GM19452 (cell line): ENCODE results near the gene FAM98B.

Source experiments
- ATAC-seq: cut with Tn5 transposase; IDR thresholded peaks from one replicate; pipeline ENCODE4 v1.9.1; 2021; ENCODE audit not compliant: unreplicated experiment

FAM98B gene

DNA sequence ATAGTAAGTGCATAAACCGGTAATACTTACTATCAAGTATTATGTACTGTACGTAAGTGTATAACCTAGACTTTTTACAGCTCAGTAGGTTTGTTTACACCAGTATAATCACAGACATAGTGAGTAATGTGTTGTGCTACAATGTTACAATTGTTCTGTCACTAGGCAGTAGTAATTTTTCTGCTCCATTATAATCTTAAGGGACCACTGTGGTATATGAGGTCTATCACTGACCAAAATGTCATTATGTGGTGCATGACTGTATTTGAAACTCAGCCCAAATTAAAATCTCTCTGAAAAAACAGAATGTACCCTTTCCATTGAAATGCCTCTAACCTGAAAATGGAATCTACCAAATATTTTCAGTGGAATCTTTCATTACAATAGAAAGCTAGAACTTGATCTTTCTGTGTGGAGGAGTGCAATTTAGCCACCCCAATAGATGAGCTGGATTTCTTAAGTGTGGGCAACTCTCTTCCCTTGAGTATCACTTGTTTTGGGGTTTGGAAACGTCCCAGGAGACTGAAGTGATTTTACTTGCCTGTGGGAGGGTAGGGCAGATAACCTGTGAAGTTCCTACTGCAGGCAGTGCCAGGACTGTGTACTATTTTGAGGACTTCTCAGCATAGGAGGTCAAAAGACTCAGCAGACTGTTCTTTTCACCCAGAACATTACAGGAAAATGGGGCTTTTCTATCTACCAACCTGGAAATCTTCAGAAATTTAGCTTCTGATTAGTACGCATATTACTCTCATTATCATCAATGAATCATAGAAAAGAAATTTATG is 50.9 kb downstream of the FAM98B start:
- no peak for ATAC-seq

- no peak for ATAC-seq
These were observed 53.1 kb downstream of the FAM98B start for GRCh38 chr15:38506997-38507396.

GRCh38 chr15:38507570-38507969 is 53.6 kb downstream of the FAM98B start:
- no peak for ATAC-seq

- ATAC-seq, result no peak
These were observed 54.7 kb downstream of the FAM98B start for GRCh38 chr15:38508647-38509046.

GRCh38 chr15:38509152-38509551 is 55.2 kb downstream of the FAM98B start:
- no peak for ATAC-seq

- ATAC-seq, result no peak
These were observed 59.0 kb downstream of the FAM98B start for GRCh38 chr15:38512901-38513300.

DNA sequence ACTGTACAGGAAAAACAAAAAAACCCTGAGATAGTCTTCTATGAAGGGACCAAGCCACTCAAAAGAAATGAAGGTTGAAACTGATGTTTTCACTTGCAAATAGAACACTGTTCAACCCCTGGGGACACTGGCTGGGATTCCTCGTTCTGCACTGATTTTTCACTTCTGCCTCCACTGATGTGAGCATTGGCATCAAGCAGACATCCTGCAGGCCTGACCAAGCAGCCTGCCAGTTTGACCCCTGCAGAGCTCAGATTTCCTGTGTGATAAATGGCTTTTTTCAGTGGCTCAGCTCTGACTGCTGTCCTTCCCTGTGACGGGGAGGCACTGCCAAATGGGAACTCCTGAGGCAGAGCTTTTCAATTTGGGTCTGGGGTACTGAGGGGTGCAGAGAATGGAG is 60.7 kb downstream of the FAM98B start:
- peak; percentile 81 for ATAC-seq

DNA sequence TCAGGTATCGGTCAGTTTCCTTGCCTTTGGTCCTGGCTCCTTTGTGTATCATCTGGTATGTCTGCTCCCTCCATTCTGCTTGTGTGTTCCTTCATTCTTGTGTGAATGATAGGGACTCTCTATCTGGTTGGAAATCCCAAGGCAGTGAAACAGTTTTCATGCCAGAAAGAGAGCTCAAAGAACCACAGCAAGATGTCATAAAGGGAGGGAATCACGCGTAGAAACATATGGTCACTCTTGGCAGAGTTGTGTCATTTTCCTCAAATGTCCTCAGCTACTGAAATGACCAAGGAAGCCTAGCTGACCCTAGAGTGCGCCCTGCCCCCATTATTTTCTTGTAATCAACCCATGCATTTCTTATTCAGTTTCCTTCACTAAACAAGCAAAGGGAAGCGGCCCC is 62.7 kb downstream of the FAM98B start:
- no peak for ATAC-seq

GRCh38 chr15:38517312-38517975 is 63.5 kb downstream of the FAM98B start:
- ATAC-seq, result no peak

DNA sequence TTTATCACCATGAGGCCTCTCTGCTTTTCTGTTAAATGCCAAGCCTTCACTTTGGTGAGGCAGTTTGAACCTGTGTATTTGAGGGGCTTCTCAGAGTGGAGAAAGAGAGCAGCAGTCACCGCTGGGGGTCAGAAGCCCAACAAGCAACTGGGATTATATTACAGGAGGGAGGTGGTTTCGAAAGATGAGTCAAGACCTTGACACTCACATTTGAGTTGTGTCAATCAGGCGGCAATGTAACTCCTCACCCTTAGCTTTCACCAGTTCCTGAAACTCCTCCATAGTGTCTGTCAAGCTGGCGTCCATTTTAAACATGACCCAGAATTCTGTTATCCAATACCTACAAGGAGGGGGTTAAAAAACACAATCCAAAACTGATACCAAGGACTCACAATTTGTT is 64.2 kb downstream of the FAM98B start:
- no peak for ATAC-seq

DNA sequence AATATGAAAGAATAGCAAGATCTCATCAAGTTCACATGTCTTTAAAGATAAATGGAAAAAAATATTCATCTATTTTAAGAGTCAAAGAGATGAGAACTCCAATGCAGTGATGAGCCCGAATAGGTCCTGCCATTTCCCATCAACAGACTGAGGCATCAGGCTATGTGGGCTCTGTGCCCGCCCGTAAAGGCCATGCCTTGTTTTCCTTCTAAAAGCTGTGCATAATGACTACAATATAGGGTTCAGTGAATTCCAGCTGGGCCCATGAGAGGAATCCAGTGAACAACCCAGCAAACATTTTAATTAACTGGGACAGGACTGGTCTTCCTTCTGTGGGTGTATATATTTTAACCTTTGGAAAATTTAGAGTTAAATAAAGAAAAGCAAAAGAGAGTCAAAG is 66.1 kb downstream of the FAM98B start:
- no peak for ATAC-seq

GRCh38 chr15:38521316-38521715 is 67.4 kb downstream of the FAM98B start:
- ATAC-seq, result no peak

DNA sequence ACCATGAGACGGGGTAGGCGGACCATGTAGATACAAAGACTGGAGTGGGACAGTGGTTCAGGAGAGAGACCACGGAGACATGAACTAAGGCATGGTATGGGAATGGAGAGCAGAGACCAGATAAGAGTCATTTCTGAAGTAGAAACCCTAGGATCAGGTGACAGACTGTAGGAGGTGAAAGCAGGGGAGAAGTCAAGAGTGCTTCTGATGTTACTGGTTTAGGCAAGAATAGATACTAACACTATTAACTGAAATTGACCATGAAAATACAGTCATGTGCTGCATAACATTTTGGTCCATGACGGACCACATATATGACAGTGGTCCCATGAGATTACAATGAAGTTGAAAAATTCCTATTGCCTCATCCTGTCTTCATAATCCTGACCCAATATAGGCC is 69.0 kb downstream of the FAM98B start:
- no peak for ATAC-seq

DNA sequence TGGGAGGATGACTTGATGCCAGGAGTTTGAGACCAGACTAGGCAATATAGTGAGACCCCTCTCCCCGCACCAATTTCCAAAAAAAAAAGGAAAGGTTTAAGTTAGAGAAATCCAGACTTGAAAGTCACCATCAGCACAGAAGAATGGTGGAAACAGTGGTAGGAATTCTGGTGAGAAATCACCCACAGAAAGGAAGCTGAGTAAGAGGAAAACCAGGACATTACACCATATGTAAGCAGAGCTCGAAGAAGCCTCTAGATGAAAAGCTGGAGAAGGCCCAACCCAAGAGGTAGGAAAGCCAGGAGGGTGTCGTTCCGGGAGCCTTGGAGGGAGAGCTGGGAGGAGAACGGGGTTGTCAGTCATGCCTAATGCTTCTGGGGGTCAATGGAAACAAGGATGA is 70.2 kb downstream of the FAM98B start:
- no peak for ATAC-seq

DNA sequence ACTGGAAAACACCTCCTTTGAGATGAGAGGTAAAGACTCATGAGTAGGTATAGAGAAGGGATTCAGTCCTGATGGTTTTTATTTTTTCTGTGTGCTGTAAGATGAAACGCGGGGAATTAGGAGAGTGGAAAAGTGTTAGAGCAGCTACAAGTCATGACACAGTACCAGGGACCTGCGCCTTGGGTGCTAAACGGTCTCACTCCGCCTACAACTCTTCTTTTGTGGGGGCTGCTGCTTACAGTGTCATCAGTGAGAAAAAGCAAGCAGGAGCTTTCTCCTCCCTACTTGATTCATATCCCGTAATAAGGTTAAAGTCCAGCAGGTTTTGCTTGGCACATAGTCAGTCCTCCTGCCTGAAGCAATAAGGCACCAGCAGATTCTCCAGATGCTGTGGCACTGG is 71.6 kb downstream of the FAM98B start:
- no peak for ATAC-seq

DNA sequence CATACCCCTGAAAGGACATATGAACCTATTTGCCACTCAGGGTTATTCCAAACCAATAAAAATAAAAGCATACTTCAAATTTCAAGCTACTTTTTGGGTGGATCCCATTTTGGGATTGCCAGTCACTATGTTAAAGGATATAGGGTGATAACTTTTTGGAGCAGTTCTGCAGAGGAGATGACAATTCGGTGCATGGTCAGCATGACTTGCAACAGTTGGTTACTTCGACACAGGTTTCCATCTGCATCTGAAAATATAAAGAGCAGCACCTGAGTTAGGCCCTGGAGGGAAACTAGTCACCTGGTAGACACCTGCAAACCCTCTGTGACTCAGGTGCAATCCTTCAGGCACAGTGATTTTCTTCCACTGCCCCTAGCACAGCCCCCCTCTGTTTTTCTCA is 72.2 kb downstream of the FAM98B start:
- no peak for ATAC-seq

DNA sequence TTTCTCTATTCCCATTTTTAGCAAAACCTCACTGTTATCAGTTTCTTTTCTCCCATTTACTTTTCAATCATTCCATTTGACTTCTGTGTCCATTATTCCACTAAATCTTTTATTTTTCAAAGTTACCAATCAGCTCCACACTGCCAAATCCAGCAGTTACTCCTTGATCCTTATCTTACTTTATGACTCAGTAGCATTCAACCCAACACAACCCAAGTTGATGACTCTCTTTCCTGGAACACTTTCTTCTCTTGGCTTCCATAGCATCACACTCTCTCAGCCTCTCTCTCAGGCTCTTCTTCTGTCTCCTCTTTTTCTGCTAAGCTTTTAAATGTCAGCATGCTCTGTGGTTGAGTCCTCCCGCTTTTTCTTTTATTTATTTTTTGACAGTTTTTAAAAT is 74.4 kb downstream of the FAM98B start:
- ATAC-seq, result no peak

DNA sequence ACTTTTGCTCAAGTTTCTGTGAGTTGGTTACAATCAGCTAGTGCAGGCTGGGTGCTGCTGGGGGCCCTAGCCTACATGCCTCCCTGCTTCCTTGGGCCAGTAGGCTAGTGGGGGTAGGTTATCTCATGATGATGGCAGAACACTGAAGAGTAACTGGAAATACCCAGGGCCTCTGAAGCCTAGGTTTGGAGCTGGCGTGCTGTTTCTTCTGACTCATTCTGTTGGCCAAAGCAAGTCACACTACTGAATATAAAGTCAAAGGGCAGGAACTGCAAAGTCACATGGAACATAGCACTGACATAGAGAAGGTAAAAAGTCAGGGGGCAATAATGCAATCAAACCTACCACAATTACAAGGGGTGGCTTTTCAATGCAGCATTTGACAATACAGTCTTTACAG is 76.2 kb downstream of the FAM98B start:
- no peak for ATAC-seq

GRCh38 chr15:38531509-38531908 is 77.6 kb downstream of the FAM98B start:
- ATAC-seq, result no peak

DNA sequence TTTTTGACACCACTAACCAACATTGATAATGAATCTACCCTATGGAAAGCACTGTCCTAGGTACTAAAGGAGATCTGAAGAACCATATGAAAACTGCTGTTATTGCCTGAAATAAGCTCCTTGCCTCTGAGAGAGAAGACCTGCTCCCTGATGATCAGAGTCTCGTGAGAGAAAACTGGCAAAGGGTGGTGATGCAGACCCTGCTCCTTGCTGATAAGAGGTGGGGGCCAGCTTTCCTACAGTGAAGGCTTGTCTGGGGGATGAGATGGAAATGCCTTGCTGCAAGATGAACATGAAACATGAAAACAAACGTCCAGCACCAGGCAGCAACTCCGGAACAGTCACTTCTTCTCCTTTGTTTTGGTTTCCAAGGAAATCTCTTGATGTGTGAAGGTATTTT is 78.8 kb downstream of the FAM98B start:
- no peak for ATAC-seq

GRCh38 chr15:38533416-38533915 is 79.5 kb downstream of the FAM98B start:
- no peak for ATAC-seq

DNA sequence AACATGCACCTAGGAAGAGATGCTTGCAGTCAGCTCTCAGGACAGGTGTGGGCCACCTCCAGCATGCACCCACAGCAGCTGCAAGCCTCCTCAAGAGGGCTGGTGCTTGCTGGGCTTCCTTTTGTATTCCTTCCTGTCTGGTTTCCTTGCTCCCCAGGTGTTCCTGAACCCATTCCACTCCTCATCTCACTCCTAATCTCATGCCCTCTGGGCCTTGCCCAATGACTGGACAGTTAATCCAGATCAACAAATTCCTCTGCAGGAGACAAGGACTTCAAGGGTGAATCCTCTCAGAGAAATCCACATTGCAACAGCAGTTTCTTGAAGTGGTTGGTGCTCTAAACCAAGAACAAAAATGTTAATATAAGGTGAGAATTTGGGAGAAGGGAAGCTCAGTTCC is 80.0 kb downstream of the FAM98B start:
- ATAC-seq, result no peak

DNA sequence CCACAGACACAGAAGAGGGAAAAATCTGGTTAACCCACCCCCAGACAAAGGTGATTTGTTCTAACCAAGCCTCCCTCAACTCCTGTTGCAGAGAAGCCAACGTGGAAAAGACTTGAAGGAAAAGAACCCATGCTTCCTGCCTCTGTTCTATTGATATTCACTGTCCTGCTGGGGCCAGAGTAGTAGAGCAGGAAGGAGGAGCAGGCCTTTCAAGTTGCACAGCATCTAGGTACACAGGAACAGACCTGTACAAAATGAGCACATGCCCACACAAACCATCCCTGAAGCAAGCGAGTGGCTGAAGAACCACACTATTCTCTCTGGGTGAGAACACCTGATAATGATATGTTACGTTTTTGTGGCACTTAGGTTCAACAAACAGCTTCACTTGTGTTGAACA is 80.8 kb downstream of the FAM98B start:
- no peak for ATAC-seq
